HG03342 (cell line): ENCODE results near the gene SRSF2.
"Not testable (repeated sequence)": the region's sequence is repeated elsewhere in the genome, so short reads cannot be mapped to it uniquely, and the experiment has no call there.

Experiments used
- ATAC-seq: cut with Tn5 transposase; IDR thresholded peaks from one replicate; pipeline ENCODE4 v1.9.1; 2021; ENCODE audit warnings: mild to moderate bottlenecking, moderate library complexity; ENCODE audit not compliant: unreplicated experiment

The SRSF2 gene

DNA sequence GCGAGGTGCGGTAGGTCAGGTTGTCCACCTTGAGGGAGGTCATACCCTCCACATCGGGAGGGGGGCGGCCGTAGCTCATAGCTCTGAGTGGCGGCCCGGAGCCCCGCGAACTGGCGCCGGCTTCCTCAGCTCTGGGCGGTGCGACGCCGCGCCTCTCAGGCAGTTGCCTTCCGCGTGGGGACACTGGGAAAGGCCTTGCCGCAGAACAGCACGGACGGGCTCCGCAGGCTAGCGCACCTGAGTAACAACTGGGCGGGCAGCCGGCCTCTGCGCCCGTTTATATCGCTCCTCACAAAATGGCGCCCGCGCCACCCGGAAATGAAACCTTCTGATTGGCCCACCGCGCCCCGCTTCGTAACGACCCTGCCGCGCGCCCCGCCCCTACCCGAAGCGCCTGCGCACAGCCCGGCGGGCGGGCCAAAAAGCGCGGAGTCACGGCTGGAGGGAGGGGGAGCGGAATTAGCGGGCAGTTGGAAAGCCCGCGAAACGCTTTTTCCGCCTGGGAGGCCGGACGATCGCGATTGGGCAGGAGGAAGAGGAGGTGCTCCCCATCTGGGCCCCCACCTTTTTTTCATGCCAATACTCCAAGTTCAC lies at the start of gene SRSF2:
Gene SRSF2 (minus strand): TSS at position 250 of the 594 bp plus-strand sequence. CDS start 171 bp downstream, at position 79.
- peak; percentile 60 for ATAC-seq

GRCh38 chr17:76784926-76785325 lies 47.8 kb upstream of the SRSF2 start:
- no peak for ATAC-seq

- ATAC-seq = no peak
Measured at GRCh38 chr17:76783146-76783545, 46.0 kb upstream of the SRSF2 start.

DNA sequence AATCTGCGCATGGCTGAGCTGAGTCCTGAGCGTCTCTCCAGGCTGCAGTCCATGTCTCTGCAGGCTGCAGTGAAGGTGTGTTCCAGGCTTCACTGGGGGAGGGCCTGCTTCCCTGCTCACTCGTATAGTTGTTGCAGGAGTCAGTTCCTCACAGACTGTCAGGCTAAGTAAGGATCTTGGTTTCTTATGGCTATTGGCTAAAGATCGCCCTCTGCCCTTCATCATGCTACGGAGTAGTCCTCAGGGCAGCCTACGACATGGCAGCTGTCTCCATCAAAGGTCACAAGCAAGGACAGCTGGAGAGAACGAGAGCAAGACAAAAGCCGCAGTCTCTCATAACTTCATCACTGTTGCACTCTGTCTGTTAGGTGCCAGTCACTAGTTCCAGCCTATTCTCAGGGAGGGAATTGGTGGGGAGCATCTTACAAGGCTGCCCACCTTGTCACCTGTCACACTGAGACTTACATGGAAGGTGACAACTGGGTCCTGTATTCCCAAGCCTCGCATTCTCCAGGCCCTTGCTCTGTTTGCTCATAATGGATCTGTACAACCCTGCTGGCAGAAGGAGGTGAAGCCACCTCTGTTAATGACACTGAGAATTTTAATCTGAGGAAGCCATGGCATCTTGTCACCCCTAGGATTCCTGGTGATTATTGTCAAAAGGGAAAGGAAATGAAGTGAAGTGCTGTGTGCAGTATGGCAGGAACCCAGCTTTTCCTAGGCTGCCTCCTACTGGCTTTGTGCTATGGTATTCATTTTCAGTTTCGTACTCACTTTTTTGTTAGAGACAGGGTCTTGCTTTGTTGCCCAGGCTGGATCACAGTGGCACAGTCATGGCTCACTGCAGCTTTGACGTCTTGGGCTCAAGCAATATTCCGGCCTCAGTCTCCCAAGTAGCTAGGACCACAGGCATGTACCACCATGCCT lies 44.2 kb upstream of the SRSF2 start:
- no peak for ATAC-seq

GRCh38 chr17:76775021-76775600 lies 38.0 kb upstream of the SRSF2 start:
- no peak for ATAC-seq

DNA sequence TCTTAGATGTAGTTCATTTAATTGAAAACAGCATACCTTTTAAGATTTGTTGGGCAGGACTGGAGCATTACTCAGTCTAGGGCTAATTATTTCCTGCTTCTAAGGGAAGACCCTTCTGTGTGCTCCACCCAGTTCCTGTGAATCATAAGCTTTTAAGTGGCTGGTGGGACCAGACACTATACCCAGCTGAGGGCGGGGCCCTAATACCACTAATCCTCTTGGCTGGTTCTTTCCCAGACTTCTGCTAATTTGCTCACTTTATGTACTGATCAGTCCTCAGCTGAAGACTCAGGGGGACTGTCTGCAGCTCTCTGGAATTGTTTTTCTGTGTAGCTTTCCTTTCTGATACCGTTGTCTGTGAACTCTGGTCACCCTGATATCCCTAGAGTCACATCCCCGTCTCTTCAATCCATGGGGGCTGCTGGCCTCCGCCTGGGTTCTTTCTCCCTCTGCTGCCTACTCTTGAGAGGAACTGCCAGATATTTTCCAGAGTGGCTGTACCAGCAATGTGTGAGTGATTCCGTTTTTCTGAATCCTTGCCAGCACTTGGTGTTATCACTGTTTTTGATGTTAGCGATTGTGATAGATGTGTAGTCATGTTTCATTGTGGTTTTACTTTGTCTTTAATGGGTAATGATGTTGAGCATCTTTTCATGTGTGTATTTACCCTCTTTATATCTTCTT lies 35.9 kb upstream of the SRSF2 start:
- ATAC-seq = no peak

GRCh38 chr17:76758570-76758969 lies 21.4 kb upstream of the SRSF2 start:
- ATAC-seq = no peak

DNA sequence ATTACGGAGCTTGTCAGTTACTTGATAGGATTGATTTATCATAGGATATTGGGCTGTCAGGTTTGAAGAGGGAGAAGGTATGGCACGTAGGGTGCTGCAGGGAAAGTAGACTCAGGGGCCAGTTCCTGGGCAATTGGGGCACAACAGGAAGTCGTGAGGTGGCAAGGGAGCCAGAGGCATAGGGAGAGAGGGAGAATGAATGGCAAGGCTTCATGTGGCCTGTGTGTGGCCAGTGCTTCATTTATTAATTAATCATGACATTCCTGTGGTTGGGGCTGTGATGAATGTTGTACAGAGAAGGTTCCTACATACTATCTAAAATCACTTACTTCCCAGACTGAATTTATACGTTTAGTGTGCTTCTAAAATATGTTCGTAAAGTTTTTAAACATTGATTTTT lies 20.1 kb upstream of the SRSF2 start:
- ATAC-seq = no peak

GRCh38 chr17:76755285-76755684 lies 18.2 kb upstream of the SRSF2 start:
- no peak for ATAC-seq

DNA sequence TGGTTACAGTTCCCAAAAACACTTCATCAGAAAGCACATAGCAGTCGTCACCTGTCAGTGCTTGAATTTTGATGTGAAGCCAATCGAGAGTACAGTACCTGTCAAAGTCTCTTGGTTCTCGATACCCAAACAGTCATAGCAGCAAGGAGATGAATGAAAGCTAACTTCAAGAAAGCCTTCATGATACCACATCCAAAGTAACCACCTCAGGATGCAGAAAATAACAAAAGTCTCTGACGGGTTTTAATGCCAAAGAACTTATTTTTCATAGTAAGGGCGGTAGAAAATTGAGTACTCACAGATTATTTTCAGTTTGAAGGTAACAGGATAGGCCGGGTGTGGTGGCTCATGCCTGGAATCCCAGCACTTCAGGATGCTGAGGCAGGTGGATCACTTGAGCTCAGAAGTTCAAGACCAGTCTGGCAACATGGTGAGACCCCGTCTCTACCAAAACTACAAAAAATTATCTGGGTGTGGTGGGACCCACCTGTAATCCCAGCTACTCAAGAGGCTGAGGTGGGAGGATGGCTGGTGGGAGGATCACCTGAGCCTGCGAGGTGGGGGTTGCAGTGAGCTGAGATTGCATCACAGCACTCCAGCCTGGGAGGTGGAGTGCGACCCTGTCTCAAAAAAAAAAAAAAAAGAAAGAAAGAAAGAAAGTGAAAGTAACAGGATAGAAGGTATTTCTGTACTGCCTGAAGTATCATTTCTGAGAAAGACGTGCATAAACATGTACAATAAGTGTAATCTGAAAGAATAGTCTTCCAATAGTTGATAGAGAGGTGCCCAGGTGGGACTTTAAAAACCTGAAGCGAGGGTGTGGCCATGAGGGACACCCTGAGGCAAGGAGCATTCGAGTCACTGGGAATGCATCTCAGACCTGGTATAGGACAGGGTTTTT lies 16.2 kb upstream of the SRSF2 start:
- ATAC-seq = no peak

- ATAC-seq = no peak
Measured at GRCh38 chr17:76752006-76752405, 14.9 kb upstream of the SRSF2 start.

- ATAC-seq = no peak
Measured at GRCh38 chr17:76751416-76751993, 14.4 kb upstream of the SRSF2 start.

DNA sequence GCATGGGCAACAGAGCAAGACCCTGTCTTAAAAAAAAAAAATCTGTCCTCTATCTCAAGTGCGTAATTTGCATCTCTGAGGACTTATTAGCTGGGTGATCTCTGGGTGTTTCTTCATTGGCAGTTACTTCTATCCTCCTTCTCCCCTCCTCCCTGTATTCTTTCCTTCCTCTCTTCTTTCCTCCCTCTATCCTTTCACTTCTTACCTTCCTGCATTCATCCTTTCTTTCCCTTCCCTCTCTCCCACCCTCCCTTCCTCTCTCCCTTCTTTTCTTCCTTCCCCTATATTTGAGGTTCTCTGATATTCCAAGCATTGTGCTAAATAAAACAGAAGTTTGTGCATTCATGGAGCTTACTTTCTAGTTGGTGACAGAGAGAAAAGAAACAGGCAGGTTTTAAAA lies 11.5 kb upstream of the SRSF2 start:
- no peak for ATAC-seq

GRCh38 chr17:76747716-76748363 lies 10.7 kb upstream of the SRSF2 start:
- no peak for ATAC-seq

DNA sequence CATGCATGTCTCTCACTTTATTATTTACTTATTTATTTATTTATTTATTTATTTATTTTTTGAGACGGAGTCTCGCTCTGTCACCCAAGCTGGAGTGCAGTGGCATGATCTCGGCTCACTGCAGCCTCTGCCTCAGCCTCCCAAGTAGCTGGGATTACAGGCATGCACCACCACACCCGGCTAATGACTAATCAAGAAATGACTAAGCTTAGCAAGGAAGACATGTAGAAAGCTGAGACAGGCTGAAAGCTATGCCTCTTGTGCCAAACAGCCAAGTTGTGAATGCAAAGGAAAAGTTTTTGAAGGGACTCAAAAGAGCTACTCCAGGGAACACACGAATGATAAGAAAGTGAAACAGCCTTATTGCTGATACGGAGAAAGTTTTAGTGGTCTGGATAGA lies 8.7 kb upstream of the SRSF2 start:
- ATAC-seq = not testable (repeated sequence)

- ATAC-seq = no peak
Measured at GRCh38 chr17:76744747-76745146, 7.6 kb upstream of the SRSF2 start.

DNA sequence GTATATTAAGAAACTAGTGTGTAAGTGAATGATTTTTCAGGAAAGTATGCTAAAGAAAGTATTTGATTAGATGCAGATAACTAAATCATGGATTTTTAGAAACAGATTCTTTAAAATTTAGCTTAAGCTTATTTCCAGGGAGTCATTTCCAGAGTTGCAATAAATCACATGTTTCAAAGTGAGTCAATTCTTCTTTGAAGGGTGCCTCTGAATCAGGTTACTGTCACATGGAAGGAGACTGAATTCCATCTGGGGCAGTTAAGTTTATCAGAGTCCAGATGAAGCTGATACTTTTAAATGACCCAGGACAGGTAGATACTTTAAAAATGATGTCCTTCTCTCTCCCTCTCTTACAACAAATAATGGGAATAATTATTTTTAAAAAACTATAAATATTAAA lies 5.8 kb upstream of the SRSF2 start:
- no peak for ATAC-seq

DNA sequence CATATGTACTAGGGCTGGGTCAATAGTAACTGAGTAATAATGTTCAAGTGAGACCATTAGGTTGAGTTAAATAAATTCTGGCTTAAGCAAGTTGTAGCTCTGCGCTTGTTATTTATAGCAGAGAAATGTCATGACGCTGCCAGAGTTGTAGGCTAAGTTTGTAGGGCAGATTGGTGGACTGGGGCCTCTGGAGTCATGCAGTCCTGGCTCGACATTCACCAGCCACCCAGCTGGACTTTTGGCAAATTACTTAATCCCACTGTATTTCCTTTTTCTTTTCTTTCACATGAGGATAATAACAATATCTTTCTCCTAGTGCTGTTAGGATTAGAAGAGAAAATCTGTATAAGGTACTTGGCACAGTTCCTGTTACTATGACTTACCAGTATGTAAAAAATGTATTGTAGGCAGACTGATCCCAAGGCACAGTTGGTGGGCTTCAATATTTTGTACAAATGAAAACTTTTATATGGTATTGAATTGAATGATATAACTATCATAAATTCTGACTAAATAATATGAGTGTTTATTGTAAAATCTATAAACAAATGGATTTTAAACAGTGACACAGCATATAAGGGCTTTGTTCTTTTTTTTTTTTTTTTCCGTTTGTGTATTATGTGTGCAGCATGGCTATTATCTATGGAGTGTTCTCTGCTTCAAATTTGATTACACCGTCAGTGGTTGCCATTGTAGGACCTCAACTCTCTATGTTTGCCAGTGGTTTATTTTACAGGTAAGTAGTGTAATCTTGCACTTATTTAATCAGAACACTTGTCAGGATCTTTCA lies 3.4 kb upstream of the SRSF2 start:
- no peak for ATAC-seq
